A549 (cell line): Measurements from ENCODE around the gene PCGF1.

Experiments
- BHLHE40 ChIP-seq: IDR thresholded peaks from 2 replicates; pipeline ENCODE4 v1.6.1; 2012; ENCODE audit warnings: low read depth, low read length, inconsistent platforms
- CTCF ChIP-seq: fragments of >200 bp; sonication (Bioruptor Twin); formaldehyde crosslinking; IDR thresholded peaks from 3 replicates; pipeline ENCODE4 v1.5.1; 2016
- HOXA7 ChIP-seq: fragments of 250-450 bp; sonication (Bioruptor Pico); IDR thresholded peaks from 2 replicates; pipeline ENCODE4 v1.5.0; 2020; ENCODE audit warnings: mild to moderate bottlenecking, moderate library complexity
- MAFK ChIP-seq: fragments of 450-650 bp; IDR thresholded peaks from 2 replicates; pipeline ENCODE4 v1.6.1; 2014; ENCODE audit not compliant: partially characterized antibody
- MAZ ChIP-seq: fragments of 150-350 bp; IDR thresholded peaks from 2 replicates; pipeline ENCODE4 v1.6.1; 2014; ENCODE audit warnings: antibody characterized with exemption, low read depth, low read length, borderline replicate concordance
- MYC ChIP-seq: IDR thresholded peaks from 2 replicates; pipeline ENCODE4 v1.6.1; 2012; ENCODE audit warnings: mild to moderate bottlenecking, inconsistent platforms, low read length, improper control_type of control experiment, borderline replicate concordance
- POLR2A ChIP-seq: IDR thresholded peaks from 2 replicates; pipeline ENCODE4 v1.6.1; 2012; ENCODE audit warnings: mild to moderate bottlenecking, low read length
- RAD21 ChIP-seq, 2 experiments: fragments of >200 bp in 1 of 2; sonication (Bioruptor Twin) in 1 of 2; formaldehyde crosslinking in 1 of 2; IDR thresholded peaks in 1 of 2; conservative IDR thresholded peaks in 1 of 2; 2 replicates in 1 of 2; 3 replicates in 1 of 2; pipeline ENCODE4 v1.6.1; 2012 to 2018; ENCODE audit warnings: inconsistent platforms in 1 of 2
- RFX5 ChIP-seq: fragments of 450-650 bp; IDR thresholded peaks from 2 replicates; pipeline ENCODE4 v1.7.1; 2014; ENCODE audit warnings: antibody characterized with exemption, mild to moderate bottlenecking, moderate library complexity
- TF ChIP-seq, protein P1 (sequence below): fragments of 450-650 bp; IDR thresholded peaks from 2 replicates; pipeline ENCODE4 v1.6.1; 2014; ENCODE audit warnings: antibody characterized with exemption
- TF ChIP-seq, protein P2 (sequence below): fragments of >200 bp; sonication (Bioruptor Twin); formaldehyde crosslinking; IDR thresholded peaks from 3 replicates; pipeline ENCODE4 v1.6.1; 2016
- TF ChIP-seq, protein P3 (sequence below): fragments of 200-600 bp; sonication (generic); IDR thresholded peaks from 2 replicates; pipeline ENCODE4 v1.6.1; 2016; ENCODE audit warnings: antibody characterized with exemption, mild to moderate bottlenecking, moderate library complexity

- no peak for TF ChIP-seq CTCF
- TF ChIP-seq RAD21 (conservative IDR thresholded peaks at IDR 0.05 in 1 of 2, IDR thresholded peaks at IDR 0.05 in 1 of 2): no peak
- TF ChIP-seq, protein P1, sequence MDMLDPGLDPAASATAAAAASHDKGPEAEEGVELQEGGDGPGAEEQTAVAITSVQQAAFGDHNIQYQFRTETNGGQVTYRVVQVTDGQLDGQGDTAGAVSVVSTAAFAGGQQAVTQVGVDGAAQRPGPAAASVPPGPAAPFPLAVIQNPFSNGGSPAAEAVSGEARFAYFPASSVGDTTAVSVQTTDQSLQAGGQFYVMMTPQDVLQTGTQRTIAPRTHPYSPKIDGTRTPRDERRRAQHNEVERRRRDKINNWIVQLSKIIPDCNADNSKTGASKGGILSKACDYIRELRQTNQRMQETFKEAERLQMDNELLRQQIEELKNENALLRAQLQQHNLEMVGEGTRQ: no peak
- TF ChIP-seq RFX5: no peak
- TF ChIP-seq HOXA7: no peak
- no peak for TF ChIP-seq MAZ
- TF ChIP-seq MYC: no peak
- no peak for TF ChIP-seq POLR2A
- no peak for TF ChIP-seq MAFK
- TF ChIP-seq, protein P2, sequence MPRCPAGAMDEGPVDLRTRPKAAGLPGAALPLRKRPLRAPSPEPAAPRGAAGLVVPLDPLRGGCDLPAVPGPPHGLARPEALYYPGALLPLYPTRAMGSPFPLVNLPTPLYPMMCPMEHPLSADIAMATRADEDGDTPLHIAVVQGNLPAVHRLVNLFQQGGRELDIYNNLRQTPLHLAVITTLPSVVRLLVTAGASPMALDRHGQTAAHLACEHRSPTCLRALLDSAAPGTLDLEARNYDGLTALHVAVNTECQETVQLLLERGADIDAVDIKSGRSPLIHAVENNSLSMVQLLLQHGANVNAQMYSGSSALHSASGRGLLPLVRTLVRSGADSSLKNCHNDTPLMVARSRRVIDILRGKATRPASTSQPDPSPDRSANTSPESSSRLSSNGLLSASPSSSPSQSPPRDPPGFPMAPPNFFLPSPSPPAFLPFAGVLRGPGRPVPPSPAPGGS: no peak
- TF ChIP-seq, protein P3, sequence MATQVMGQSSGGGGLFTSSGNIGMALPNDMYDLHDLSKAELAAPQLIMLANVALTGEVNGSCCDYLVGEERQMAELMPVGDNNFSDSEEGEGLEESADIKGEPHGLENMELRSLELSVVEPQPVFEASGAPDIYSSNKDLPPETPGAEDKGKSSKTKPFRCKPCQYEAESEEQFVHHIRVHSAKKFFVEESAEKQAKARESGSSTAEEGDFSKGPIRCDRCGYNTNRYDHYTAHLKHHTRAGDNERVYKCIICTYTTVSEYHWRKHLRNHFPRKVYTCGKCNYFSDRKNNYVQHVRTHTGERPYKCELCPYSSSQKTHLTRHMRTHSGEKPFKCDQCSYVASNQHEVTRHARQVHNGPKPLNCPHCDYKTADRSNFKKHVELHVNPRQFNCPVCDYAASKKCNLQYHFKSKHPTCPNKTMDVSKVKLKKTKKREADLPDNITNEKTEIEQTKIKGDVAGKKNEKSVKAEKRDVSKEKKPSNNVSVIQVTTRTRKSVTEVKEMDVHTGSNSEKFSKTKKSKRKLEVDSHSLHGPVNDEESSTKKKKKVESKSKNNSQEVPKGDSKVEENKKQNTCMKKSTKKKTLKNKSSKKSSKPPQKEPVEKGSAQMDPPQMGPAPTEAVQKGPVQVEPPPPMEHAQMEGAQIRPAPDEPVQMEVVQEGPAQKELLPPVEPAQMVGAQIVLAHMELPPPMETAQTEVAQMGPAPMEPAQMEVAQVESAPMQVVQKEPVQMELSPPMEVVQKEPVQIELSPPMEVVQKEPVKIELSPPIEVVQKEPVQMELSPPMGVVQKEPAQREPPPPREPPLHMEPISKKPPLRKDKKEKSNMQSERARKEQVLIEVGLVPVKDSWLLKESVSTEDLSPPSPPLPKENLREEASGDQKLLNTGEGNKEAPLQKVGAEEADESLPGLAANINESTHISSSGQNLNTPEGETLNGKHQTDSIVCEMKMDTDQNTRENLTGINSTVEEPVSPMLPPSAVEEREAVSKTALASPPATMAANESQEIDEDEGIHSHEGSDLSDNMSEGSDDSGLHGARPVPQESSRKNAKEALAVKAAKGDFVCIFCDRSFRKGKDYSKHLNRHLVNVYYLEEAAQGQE: no peak
- no peak for TF ChIP-seq BHLHE40
These were observed 3.9 kb upstream of the PCGF1 start for GRCh38 chr2:74511104-74511989.
